Measurements from ENCODE around the gene CACNA1C.

The CACNA1C gene

GRCh38 chr12:2322554-2323120, 269.9 kb downstream of the CACNA1C start:
- DNase-seq (ENCODE audit: low read depth in 3 of 3), result no peak

GRCh38 chr12:2323532-2324255, 270.9 kb downstream of the CACNA1C start:
- DNase-seq (ENCODE audit: low read depth in 3 of 3), result no peak

GRCh38 chr12:2324387-2324786, 271.6 kb downstream of the CACNA1C start:
- no peak for DNase-seq (ENCODE audit: low read depth in 3 of 3)

GRCh38 chr12:2325519-2325918, 272.7 kb downstream of the CACNA1C start:
- no peak for DNase-seq (ENCODE audit: low read depth in 3 of 3)

GRCh38 chr12:2326470-2326869, 273.7 kb downstream of the CACNA1C start:
- DNase-seq (ENCODE audit: low read depth in 3 of 3), result no peak

GRCh38 chr12:2328661-2329060, 275.9 kb downstream of the CACNA1C start:
- DNase-seq (ENCODE audit: low read depth in 3 of 3), result no peak

GRCh38 chr12:2329661-2330210, 276.9 kb downstream of the CACNA1C start:
- DNase-seq (ENCODE audit: low read depth in 3 of 3), result no peak

GRCh38 chr12:2332236-2332635, 279.4 kb downstream of the CACNA1C start:
- DNase-seq (ENCODE audit: low read depth in 3 of 3), result no peak

GRCh38 chr12:2332947-2333346, 280.2 kb downstream of the CACNA1C start:
- no peak for DNase-seq (ENCODE audit: low read depth in 3 of 3)

GRCh38 chr12:2333491-2334195, 280.9 kb downstream of the CACNA1C start:
- DNase-seq (ENCODE audit: low read depth in 3 of 3), result no peak

- no peak for DNase-seq (ENCODE audit: low read depth in 3 of 3)
Observed at GRCh38 chr12:2334271-2334670, 281.5 kb downstream of the CACNA1C start.

- no peak for DNase-seq (ENCODE audit: low read depth in 3 of 3)
Observed at GRCh38 chr12:2334689-2335088, 281.9 kb downstream of the CACNA1C start.

- DNase-seq (ENCODE audit: low read depth in 3 of 3), result no peak
Observed at GRCh38 chr12:2335109-2335508, 282.3 kb downstream of the CACNA1C start.

GRCh38 chr12:2335513-2335912, 282.7 kb downstream of the CACNA1C start:
- DNase-seq (ENCODE audit: low read depth in 3 of 3), result no peak

- no peak for DNase-seq (ENCODE audit: low read depth in 3 of 3)
Observed at GRCh38 chr12:2335916-2336315, 283.1 kb downstream of the CACNA1C start.

GRCh38 chr12:2336409-2336829, 283.6 kb downstream of the CACNA1C start:
- DNase-seq (ENCODE audit: low read depth in 3 of 3), result no peak

GRCh38 chr12:2337031-2338010, 284.5 kb downstream of the CACNA1C start:
- DNase-seq (ENCODE audit: low read depth in 3 of 3), result no peak

GRCh38 chr12:2338381-2338780, 285.6 kb downstream of the CACNA1C start:
- no peak for DNase-seq (ENCODE audit: low read depth in 3 of 3)

- no peak for DNase-seq (ENCODE audit: low read depth in 3 of 3)
Observed at GRCh38 chr12:2338991-2339431, 286.2 kb downstream of the CACNA1C start.

- DNase-seq (ENCODE audit: low read depth in 3 of 3), result no peak
Observed at GRCh38 chr12:2341051-2341751, 288.4 kb downstream of the CACNA1C start.

GRCh38 chr12:2341871-2342270, 289.1 kb downstream of the CACNA1C start:
- DNase-seq (ENCODE audit: low read depth in 3 of 3), result no peak
